Measurements from ENCODE around the gene TFEC. TPM values are rescaled to one million over a fixed set of nuclear protein-coding genes. Genes with fewer than 3 reads are reported as not detected.

TFEC gene
- total and polyA plus RNA-seq, 2 donors, result 0.96 to 8.2 TPM

DNA sequence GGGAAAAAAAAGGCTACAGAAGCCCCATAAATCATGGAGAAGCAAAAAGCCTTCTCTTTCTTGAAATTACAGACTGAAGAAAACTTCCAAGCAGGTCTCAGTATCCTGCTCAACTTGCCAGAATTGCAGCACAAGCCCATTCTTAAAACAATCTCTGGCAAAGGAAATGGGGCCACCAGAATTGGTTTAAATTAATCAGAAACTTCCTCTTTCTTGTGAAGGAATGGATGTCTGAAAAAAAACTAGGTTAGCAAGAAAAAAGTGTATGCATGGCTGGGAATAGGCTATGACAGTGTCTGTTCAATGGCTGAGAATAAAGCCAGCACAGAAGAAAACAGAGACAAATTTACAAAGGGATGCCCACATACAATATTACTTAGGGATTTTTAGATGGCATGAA lies 59.1 kb downstream of the TFEC start:
- no peaks in the 10 kb centered on the region for H3K4me1 ChIP-seq (ENCODE audit: insufficient read depth)
- H3K27ac ChIP-seq (ENCODE audit: low read depth), result no peak overlapping the region
- no peak overlapping the region for H3K4me3 ChIP-seq (ENCODE audit: low read depth, low read length)
- H3K36me3 ChIP-seq (ENCODE audit: insufficient read depth), result no peaks in the 10 kb centered on the region
- no peak for DNase-seq (ENCODE audit: extremely low spot score)

- 92% methylated on average over 1 of the region's 1 CpG for WGBS
- Histone ChIP-seq H3K36me3 (ENCODE audit: insufficient read depth) (no peaks in the 10 kb centered on the region), H3K4me3 (ENCODE audit: low read depth, low read length) (no peak overlapping the region), H3K4me1 (ENCODE audit: insufficient read depth) (no peaks in the 10 kb centered on the region), H3K27ac (ENCODE audit: low read depth) (no peak overlapping the region)
- no peak for DNase-seq (ENCODE audit: extremely low spot score)
These were observed 62.0 kb downstream of the TFEC start for GRCh38 chr7:115968596-115968995.

- H3K4me3 ChIP-seq (ENCODE audit: low read depth, low read length), result no peak overlapping the region
- no peaks in the 10 kb centered on the region for H3K4me1 ChIP-seq (ENCODE audit: insufficient read depth)
- DNase-seq (ENCODE audit: extremely low spot score), result no peak
- H3K36me3 ChIP-seq (ENCODE audit: insufficient read depth), result no peaks in the 10 kb centered on the region
- no peak overlapping the region for H3K27ac ChIP-seq (ENCODE audit: low read depth)
- WGBS, result 52% methylated on average over 1 of the region's 1 CpG
These were observed 62.4 kb downstream of the TFEC start for GRCh38 chr7:115968171-115968570.

GRCh38 chr7:115965796-115966475 lies 64.6 kb downstream of the TFEC start:
- Histone ChIP-seq H3K4me3 (ENCODE audit: low read depth, low read length) (no peak overlapping the region), H3K27ac (ENCODE audit: low read depth) (no peak overlapping the region), H3K36me3 (ENCODE audit: insufficient read depth) (no peaks in the 10 kb centered on the region), H3K4me1 (ENCODE audit: insufficient read depth) (no peaks in the 10 kb centered on the region)
- WGBS, result 64% methylated on average over 5 of the region's 5 CpGs
- DNase-seq (ENCODE audit: extremely low spot score), result no peak

- no peak for DNase-seq (ENCODE audit: extremely low spot score)
- H3K4me3 ChIP-seq (ENCODE audit: low read depth, low read length), result no peak overlapping the region
- H3K36me3 ChIP-seq (ENCODE audit: insufficient read depth), result no peaks in the 10 kb centered on the region
- H3K4me1 ChIP-seq (ENCODE audit: insufficient read depth), result no peaks in the 10 kb centered on the region
- 42% methylated on average over 1 of the region's 1 CpG for WGBS
- H3K27ac ChIP-seq (ENCODE audit: low read depth), result no peak overlapping the region
These were observed 65.3 kb downstream of the TFEC start for GRCh38 chr7:115965236-115965635.

DNA sequence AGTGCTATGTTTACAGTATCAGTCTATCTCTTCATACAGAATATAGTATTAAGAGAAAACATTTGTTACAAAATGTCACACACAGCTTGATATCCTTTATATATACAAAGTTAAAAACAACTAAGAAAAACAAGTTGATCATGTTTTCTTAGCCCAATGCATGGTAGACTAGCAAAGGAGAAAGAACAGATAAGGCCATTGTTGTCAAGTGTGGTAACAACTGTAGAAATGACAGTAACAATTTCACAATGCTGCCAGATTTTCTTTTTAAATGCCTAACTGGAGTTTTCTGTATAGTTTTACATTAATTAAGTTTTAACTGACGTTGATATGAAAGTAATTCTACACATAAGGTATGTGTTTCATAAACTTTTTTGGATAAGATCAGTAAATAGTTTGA lies 65.8 kb downstream of the TFEC start:
- no peak overlapping the region for H3K4me3 ChIP-seq (ENCODE audit: low read depth, low read length)
- no peak overlapping the region for H3K27ac ChIP-seq (ENCODE audit: low read depth)
- H3K4me1 ChIP-seq (ENCODE audit: insufficient read depth), result no peaks in the 10 kb centered on the region
- WGBS, result 58% methylated on average over 1 of the region's 1 CpG
- DNase-seq (ENCODE audit: extremely low spot score), result no peak
- H3K36me3 ChIP-seq (ENCODE audit: insufficient read depth), result no peaks in the 10 kb centered on the region

GRCh38 chr7:115962340-115962739 lies 68.2 kb downstream of the TFEC start:
- no peak overlapping the region for H3K4me3 ChIP-seq (ENCODE audit: low read depth, low read length)
- H3K36me3 ChIP-seq (ENCODE audit: insufficient read depth), result no peaks in the 10 kb centered on the region
- no peaks in the 10 kb centered on the region for H3K4me1 ChIP-seq (ENCODE audit: insufficient read depth)
- DNase-seq (ENCODE audit: extremely low spot score), result no peak
- no peak overlapping the region for H3K27ac ChIP-seq (ENCODE audit: low read depth)

- DNase-seq (ENCODE audit: extremely low spot score), result no peak
- 78% methylated on average over 5 of the region's 5 CpGs for WGBS
These were observed 76.8 kb downstream of the TFEC start for GRCh38 chr7:115953592-115954255.

GRCh38 chr7:115952832-115953231 lies 77.7 kb downstream of the TFEC start:
- WGBS, result 82% methylated on average over 4 of the region's 4 CpGs
- no peaks in the 10 kb centered on the region for H3K36me3 ChIP-seq (ENCODE audit: insufficient read depth)
- H3K4me3 ChIP-seq (ENCODE audit: low read depth, low read length), result no peak overlapping the region
- no peaks in the 10 kb centered on the region for H3K4me1 ChIP-seq (ENCODE audit: insufficient read depth)
- no peak overlapping the region for H3K27ac ChIP-seq (ENCODE audit: low read depth)
- no peak for DNase-seq (ENCODE audit: extremely low spot score)

More at GRCh38 chr7:115953592-115954255, 76.8 kb downstream of the TFEC start:
- Histone ChIP-seq H3K4me1 (ENCODE audit: insufficient read depth) (no peaks in the 10 kb centered on the region), H3K4me3 (ENCODE audit: low read depth, low read length) (no peak overlapping the region), H3K27ac (ENCODE audit: low read depth) (no peak overlapping the region), H3K36me3 (ENCODE audit: insufficient read depth) (no peaks in the 10 kb centered on the region)

DNA sequence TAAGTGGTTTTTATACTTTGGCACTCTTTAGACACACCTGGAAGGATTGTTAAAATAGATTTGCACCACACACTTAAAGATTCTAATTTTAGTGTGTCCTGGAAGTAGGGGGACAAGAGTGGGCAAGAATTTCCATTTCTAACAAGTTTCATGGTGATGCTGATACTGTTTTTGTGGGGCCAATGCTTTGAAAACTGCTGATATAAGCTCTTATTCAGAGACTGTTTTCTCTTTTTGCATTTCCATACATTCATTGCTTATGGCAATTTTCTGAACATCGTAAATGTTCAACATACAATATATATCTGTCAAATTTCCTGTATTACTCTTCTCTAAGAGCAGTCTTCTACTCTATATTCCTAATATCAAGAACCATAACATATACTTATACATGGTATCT lies 79.0 kb downstream of the TFEC start:
- Histone ChIP-seq H3K4me3 (ENCODE audit: low read depth, low read length) (no peak overlapping the region), H3K27ac (ENCODE audit: low read depth) (no peak overlapping the region), H3K4me1 (ENCODE audit: insufficient read depth) (no peaks in the 10 kb centered on the region), H3K36me3 (ENCODE audit: insufficient read depth) (no peaks in the 10 kb centered on the region)
- DNase-seq (ENCODE audit: extremely low spot score), result no peak
- 91% methylated on average over 1 of the region's 1 CpG for WGBS

DNA sequence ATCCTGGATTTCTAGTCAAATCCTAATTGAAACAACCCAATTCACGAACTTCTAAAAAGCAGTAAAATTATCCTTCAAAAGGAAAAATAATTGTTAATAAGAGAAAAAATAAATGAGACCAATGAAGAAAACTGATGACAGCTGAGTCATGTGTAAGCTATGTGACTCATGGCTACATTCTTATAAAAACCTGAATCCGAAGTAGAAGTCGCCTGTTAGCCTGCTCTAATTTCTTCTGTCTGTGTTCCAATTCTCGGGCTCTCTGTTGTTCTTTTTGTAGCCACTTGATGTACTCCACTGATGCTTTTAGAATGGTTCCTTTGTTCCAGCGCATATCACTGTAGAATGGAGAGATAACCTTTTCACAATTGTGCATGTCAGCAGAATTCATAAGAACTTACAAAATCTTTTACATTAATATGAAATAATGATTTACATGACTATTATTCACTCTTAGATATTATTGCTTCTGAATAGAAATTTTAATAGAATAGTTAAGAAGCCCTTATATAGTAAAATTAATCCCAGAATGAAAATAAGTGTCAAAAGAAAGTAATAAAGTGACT lies 88.8 kb downstream of the TFEC start:
- H3K4me1 ChIP-seq (ENCODE audit: insufficient read depth), result no peaks in the 10 kb centered on the region
- WGBS, result 74% methylated on average over 5 of the region's 5 CpGs
- no peak overlapping the region for H3K27ac ChIP-seq (ENCODE audit: low read depth)
- no peak for DNase-seq (ENCODE audit: extremely low spot score)
- no peaks in the 10 kb centered on the region for H3K36me3 ChIP-seq (ENCODE audit: insufficient read depth)
- H3K4me3 ChIP-seq (ENCODE audit: low read depth, low read length), result no peak overlapping the region

- no peak for DNase-seq (ENCODE audit: extremely low spot score)
- 82% methylated on average over 3 of the region's 3 CpGs for WGBS
These were observed 90.0 kb downstream of the TFEC start for GRCh38 chr7:115940460-115941060.

DNA sequence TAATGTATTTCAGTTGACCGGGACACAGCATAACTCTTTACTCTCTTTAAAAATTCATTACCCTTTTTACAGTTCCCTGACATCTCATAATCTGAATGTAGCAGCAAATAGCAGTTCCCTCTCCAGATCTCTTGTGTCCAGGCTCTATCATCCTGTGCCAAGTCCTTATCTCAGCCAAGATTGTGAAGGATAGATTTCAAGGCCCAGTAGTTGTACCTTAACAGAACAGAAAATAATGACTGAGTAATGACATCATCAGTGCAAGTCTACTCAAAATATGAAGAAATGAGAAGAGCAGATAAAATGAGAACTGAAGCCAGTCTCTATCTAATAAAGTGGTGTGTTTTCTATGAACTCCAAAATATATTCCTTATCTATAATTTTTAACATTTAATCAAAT lies 92.6 kb downstream of the TFEC start:
- Histone ChIP-seq H3K4me3 (ENCODE audit: low read depth, low read length) (no peak overlapping the region), H3K36me3 (ENCODE audit: insufficient read depth) (no peaks in the 10 kb centered on the region), H3K27ac (ENCODE audit: low read depth) (no peak overlapping the region), H3K4me1 (ENCODE audit: insufficient read depth) (no peaks in the 10 kb centered on the region)
- DNase-seq (ENCODE audit: extremely low spot score), result no peak
- 51% methylated on average over 1 of the region's 1 CpG for WGBS

More at GRCh38 chr7:115940460-115941060, 90.0 kb downstream of the TFEC start:
- H3K4me3 ChIP-seq (ENCODE audit: low read depth, low read length), result no peak overlapping the region
- H3K4me1 ChIP-seq (ENCODE audit: insufficient read depth), result no peaks in the 10 kb centered on the region
- H3K36me3 ChIP-seq (ENCODE audit: insufficient read depth), result no peaks in the 10 kb centered on the region
- no peak overlapping the region for H3K27ac ChIP-seq (ENCODE audit: low read depth)

GRCh38 chr7:115933471-115933870 lies 97.1 kb downstream of the TFEC start:
- DNase-seq (ENCODE audit: extremely low spot score), result no peak
- 74% methylated on average over 4 of the region's 4 CpGs for WGBS
- Histone ChIP-seq H3K4me3 (ENCODE audit: low read depth, low read length) (no peak overlapping the region), H3K4me1 (ENCODE audit: insufficient read depth) (no peaks in the 10 kb centered on the region), H3K27ac (ENCODE audit: low read depth) (no peak overlapping the region), H3K36me3 (ENCODE audit: insufficient read depth) (no peaks in the 10 kb centered on the region)
